Measurements from ENCODE around the gene SREBF1. TPM values are rescaled to one million over a fixed set of nuclear protein-coding genes. Genes with fewer than 3 reads are reported as not detected.

The SREBF1 gene
- total and polyA plus RNA-seq, 10 of the 15 experiments (the other 5 are each of a cell fraction or from before 2014, with no cell fraction given): 1.4 to 84.6 (median 20.4) TPM

DNA sequence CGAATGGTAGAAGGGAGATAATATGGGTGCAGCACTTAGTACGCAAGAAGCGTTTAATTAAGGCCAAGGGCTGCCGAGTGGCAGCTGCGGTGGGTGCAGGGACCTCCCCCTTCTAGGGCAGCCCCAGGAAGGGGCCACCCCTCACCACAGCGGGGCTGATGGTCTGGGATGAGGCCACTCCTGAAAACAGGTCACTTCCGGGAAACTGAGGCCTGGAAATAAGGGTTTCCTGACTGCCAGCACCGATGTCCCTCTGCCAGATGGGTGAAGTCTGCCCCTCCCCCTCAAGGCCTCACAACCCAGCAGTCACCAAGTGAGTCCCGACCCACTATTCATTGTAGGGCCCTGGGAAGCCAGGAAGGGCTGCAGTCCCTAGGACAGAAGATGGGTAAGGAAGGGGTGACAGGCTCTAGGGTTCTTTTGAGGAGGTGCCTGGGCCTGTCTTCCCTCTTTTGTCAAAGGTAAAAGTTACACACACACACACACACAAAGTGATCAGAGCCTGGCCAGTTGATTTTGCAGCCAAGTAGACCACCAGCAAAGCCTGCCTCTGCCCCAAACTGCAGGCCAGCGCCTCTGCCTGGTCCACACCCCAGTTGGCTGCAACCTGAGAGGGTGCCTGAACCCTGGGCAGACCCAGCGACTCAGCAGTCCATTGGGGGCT lies 12.5 kb downstream of the SREBF1 start (continued):
- TF ChIP-seq, protein P1, sequence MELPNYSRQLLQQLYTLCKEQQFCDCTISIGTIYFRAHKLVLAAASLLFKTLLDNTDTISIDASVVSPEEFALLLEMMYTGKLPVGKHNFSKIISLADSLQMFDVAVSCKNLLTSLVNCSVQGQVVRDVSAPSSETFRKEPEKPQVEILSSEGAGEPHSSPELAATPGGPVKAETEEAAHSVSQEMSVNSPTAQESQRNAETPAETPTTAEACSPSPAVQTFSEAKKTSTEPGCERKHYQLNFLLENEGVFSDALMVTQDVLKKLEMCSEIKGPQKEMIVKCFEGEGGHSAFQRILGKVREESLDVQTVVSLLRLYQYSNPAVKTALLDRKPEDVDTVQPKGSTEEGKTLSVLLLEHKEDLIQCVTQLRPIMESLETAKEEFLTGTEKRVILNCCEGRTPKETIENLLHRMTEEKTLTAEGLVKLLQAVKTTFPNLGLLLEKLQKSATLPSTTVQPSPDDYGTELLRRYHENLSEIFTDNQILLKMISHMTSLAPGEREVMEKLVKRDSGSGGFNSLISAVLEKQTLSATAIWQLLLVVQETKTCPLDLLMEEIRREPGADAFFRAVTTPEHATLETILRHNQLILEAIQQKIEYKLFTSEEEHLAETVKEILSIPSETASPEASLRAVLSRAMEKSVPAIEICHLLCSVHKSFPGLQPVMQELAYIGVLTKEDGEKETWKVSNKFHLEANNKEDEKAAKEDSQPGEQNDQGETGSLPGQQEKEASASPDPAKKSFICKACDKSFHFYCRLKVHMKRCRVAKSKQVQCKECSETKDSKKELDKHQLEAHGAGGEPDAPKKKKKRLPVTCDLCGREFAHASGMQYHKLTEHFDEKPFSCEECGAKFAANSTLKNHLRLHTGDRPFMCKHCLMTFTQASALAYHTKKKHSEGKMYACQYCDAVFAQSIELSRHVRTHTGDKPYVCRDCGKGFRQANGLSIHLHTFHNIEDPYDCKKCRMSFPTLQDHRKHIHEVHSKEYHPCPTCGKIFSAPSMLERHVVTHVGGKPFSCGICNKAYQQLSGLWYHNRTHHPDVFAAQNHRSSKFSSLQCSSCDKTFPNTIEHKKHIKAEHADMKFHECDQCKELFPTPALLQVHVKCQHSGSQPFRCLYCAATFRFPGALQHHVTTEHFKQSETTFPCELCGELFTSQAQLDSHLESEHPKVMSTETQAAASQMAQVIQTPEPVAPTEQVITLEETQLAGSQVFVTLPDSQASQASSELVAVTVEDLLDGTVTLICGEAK (IDR thresholded peaks at IDR 0.05; ENCODE audit: borderline replicate concordance): peak; percentile 23; the same call in 1 of the 2 replicates

DNA sequence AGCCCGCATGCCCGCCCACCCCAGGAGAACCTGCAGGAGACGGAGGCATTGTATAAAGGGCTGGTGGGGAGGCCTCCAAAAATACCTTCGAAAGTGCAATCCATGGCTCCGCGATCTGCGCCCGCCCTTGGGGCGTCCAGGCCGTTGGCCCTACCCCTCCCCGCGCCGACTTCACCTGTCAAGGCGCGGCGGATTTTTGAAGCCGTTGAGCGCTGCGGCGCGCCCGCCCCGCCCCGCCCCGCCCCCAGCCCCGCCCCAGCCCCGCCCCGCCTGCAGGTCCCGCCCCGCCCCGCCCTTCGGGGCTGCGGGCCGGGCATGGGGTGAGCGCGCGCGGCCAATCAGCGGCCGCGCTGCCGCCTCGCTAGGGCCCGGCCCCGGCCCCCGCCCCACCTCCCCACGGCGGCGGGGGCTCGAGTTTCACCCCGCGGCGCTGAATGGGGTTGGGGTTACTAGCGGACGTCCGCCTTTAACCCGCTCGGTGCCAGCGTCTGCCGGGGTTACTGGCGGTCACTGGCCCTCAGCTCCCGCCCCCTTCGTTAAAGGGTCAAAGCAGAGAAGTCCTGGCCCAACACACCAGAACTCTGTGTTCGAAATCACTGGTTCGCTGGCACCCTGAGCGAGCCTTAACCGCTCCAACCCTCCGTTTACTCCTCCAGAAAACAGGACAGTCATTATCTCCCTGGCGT lies 13.2 kb downstream of the SREBF1 start:
- Histone ChIP-seq H3K9ac (ENCODE audit: control insufficient read depth, insufficient read depth, low read length) (peak overlapping the region; percentile 61), H3K4me1 (ENCODE audit: control insufficient read depth, insufficient read depth, low read length) (peaks cover 52% of the 10 kb centered on the region), H3K27ac (ENCODE audit: control insufficient read depth, insufficient read depth) (peak overlapping the region; percentile 82), H2AFZ (ENCODE audit: control insufficient read depth, low read depth, low read length) (peak overlapping the region; percentile 71), H3K4me2 (ENCODE audit: control insufficient read depth, insufficient read depth) (peak overlapping the region; percentile 98), H3K9me3 (replicated peaks; ENCODE audit: control insufficient read depth, insufficient read depth, low read length) (no peaks in the 10 kb centered on the region), H4K20me1 (ENCODE audit: control insufficient read depth, insufficient read depth) (no peaks in the 10 kb centered on the region; the same call in 1 of the 2 replicates), H3K36me3 (ENCODE audit: control insufficient read depth in 2 of 2, insufficient read depth in 2 of 2, low read length in 1 of 2) (peaks cover 3 to 6% of the 10 kb centered on the region in 2 experiments; a peak in 3 of 4 replicates), H3K4me3 (peak overlapping the region; percentile 63), H3K27me3 (replicated peaks in 1 of 2; ENCODE audit: control insufficient read depth in 2 of 2, insufficient read depth in 2 of 2, low read length in 1 of 2) (no peaks in the 10 kb centered on the region), H3K79me2 (ENCODE audit: control insufficient read depth, insufficient read depth, low read length) (no peaks in the 10 kb centered on the region; the same call in 1 of the 2 replicates)
- ChIA-PET CTCF (no interaction called here), SMC1A (ENCODE audit: uncharacterized antibody, unreplicated experiment) (interaction anchor here (0.6 to 4.4 kb wide), 4 partner anchors 10 to 13 kb away, joined by 3 to 46 read pairs (median 4); partner anchors contain the start of gene SREBF1), RAD21 (ENCODE audit: unreplicated experiment) (interaction anchor here (0.6 to 9.0 kb wide), 4 partner anchors 12 to 142 kb away, joined by 3 to 105 read pairs (median 4); partner anchors contain the start of gene SREBF1), POLR2A (interaction anchor here (0.6 to 10.9 kb wide), 2 partner anchors 12 to 207 kb away, joined by 4 to 163 read pairs; partner anchors contain the start of gene SREBF1)
- ATAC-seq (peak; percentile 84), FAIRE-seq (no peak), DNase-seq (ENCODE audit: low read depth, low spot score) (no peak)
- 5% methylated on average over 42 of the region's 69 CpGs for WGBS (ENCODE audit: insufficient coverage, insufficient replicate concordance, low lambda C conversion rate, missing lambda C conversion rate)
- BruUV-seq (replicated peaks): no TSS peak
- intact Hi-C loops (cut with micrococcal nuclease; ENCODE audit: unreplicated experiment): loop anchor here (5.0 kb wide), 1 partner anchor 214 kb away; the partner anchor contains the start of genes ATPAF2 and GID4
- in situ Hi-C loops (cut with MboI): no loop called here
- TF ChIP-seq ATF7 (IDR thresholded peaks at IDR 0.05; ENCODE audit: low read depth) (no peak), PBX3 (IDR thresholded peaks at IDR 0.05; ENCODE audit: insufficient replicate concordance, low read depth, low read length) (no peak), POLR2A (IDR thresholded peaks at IDR 0.05; ENCODE audit: low read depth, low read length) (peak; percentile 50; the same call in 1 of the 2 replicates), TBL1XR1 (IDR thresholded peaks at IDR 0.05; ENCODE audit: low read depth, low read length) (peak; percentile 53; the same call in 1 of the 2 replicates), KLF5 (IDR thresholded peaks at IDR 0.05; ENCODE audit: partially characterized antibody) (peak; percentile 67), NBN (IDR thresholded peaks at IDR 0.05) (peak; percentile 58), CBX5 (IDR thresholded peaks at IDR 0.05; ENCODE audit: low read depth) (no peak)
- TF ChIP-seq, protein P2, sequence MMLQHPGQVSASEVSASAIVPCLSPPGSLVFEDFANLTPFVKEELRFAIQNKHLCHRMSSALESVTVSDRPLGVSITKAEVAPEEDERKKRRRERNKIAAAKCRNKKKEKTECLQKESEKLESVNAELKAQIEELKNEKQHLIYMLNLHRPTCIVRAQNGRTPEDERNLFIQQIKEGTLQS (IDR thresholded peaks at IDR 0.05; ENCODE audit: borderline replicate concordance, extremely low read depth, low read depth, low read length): no peak
- TF ChIP-seq, protein P3, sequence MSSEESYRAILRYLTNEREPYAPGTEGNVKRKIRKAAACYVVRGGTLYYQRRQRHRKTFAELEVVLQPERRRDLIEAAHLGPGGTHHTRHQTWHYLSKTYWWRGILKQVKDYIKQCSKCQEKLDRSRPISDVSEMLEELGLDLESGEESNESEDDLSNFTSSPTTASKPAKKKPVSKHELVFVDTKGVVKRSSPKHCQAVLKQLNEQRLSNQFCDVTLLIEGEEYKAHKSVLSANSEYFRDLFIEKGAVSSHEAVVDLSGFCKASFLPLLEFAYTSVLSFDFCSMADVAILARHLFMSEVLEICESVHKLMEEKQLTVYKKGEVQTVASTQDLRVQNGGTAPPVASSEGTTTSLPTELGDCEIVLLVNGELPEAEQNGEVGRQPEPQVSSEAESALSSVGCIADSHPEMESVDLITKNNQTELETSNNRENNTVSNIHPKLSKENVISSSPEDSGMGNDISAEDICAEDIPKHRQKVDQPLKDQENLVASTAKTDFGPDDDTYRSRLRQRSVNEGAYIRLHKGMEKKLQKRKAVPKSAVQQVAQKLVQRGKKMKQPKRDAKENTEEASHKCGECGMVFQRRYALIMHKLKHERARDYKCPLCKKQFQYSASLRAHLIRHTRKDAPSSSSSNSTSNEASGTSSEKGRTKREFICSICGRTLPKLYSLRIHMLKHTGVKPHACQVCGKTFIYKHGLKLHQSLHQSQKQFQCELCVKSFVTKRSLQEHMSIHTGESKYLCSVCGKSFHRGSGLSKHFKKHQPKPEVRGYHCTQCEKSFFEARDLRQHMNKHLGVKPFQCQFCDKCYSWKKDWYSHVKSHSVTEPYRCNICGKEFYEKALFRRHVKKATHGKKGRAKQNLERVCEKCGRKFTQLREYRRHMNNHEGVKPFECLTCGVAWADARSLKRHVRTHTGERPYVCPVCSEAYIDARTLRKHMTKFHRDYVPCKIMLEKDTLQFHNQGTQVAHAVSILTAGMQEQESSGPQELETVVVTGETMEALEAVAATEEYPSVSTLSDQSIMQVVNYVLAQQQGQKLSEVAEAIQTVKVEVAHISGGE (CRISPR knock-in tag; IDR thresholded peaks at IDR 0.05): no peak

All from GM12878 (cell line).